Spleen (tissue), 7 donors: ENCODE data around the gene SMIM35.

ENCODE experiments used
- POLR2AphosphoS5 ChIP-seq, 3 donors: sonication (generic); formaldehyde crosslinking; IDR thresholded peaks; one replicate each; pipeline ENCODE4 v1.5.1; 2017; ENCODE audit warnings: antibody characterized with exemption in 3 of 3
- TF ChIP-seq, protein P1 (sequence below), 11 experiments: fragments of 200-600 bp in 7 of 11; fragments of 450-650 bp in 4 of 11; sonication (generic) in 4 of 11; IDR thresholded peaks in 8 of 11; conservative IDR thresholded peaks in 3 of 11; 1 replicate in 7 of 11; 2 replicates in 4 of 11; pipeline versions ENCODE4 v1.4.0 to v1.8.0; 2016 to 2021; ENCODE audit warnings: antibody characterized with exemption in 11 of 11, inconsistent platforms in 4 of 11, mild to moderate bottlenecking in 1 of 11
- donor health status: DM: no; HTN: no; CAD: no; lungs with moderate emphysema.
- donor health status: DM: no; HTN: no; CAD: no.
- donor health status: DM: no; HTN: no; CAD: no.

DNA sequence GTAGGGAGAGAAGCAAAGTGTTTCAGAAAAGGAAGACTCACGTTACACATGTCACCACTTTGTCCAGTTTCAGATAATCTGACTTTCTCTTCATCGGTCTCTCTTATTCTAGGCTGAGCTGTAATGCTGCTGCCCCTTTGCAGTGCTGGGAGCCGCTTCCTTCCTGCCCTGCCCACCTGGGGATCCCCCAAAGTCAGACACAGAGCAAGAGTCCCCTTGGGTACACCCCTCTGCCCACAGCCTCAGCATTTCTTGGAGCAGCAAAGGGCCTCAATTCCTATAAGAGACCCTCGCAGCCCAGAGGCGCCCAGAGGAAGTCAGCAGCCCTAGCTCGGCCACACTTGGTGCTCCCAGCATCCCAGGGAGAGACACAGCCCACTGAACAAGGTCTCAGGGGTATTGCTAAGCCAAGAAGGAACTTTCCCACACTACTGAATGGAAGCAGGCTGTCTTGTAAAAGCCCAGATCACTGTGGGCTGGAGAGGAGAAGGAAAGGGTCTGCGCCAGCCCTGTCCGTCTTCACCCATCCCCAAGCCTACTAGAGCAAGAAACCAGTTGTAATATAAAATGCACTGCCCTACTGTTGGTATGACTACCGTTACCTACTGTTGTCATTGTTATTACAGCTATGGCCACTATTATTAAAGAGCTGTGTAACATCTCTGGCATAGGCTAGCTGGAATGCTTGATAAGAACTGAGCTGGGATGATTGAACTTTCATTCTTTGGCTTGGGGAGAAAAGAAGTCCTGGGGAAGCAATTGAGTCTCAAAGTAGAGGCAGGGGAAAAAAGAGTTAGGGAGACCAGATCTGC lies 31.2 kb upstream of the SMIM35 start:
- no peak for TF ChIP-seq POLR2AphosphoS5 (IDR thresholded peaks at IDR 0.05)
- TF ChIP-seq, protein P1, sequence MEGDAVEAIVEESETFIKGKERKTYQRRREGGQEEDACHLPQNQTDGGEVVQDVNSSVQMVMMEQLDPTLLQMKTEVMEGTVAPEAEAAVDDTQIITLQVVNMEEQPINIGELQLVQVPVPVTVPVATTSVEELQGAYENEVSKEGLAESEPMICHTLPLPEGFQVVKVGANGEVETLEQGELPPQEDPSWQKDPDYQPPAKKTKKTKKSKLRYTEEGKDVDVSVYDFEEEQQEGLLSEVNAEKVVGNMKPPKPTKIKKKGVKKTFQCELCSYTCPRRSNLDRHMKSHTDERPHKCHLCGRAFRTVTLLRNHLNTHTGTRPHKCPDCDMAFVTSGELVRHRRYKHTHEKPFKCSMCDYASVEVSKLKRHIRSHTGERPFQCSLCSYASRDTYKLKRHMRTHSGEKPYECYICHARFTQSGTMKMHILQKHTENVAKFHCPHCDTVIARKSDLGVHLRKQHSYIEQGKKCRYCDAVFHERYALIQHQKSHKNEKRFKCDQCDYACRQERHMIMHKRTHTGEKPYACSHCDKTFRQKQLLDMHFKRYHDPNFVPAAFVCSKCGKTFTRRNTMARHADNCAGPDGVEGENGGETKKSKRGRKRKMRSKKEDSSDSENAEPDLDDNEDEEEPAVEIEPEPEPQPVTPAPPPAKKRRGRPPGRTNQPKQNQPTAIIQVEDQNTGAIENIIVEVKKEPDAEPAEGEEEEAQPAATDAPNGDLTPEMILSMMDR (IDR thresholded peaks at IDR 0.05 in 8 of 11, conservative IDR thresholded peaks at IDR 0.05 in 3 of 11), result no peak
